Measurements from ENCODE around the gene LY6G6D.

LY6G6D gene

GRCh38 chr6:31727034-31727716 lies 12.0 kb downstream of the LY6G6D start:
- CTCF ChIA-PET = no interaction called here
- no peak for DNase-seq (ENCODE audit: extremely low spot score)
- TF ChIP-seq FOXM1 (IDR thresholded peaks at IDR 0.05; ENCODE audit: borderline replicate concordance) = no peak
- TF ChIP-seq SUZ12 (IDR thresholded peaks at IDR 0.05) = no peak
- TF ChIP-seq BHLHE40 (IDR thresholded peaks at IDR 0.05; ENCODE audit: borderline replicate concordance) = no peak
- POLR2A ChIA-PET = interaction anchor here (1.2 to 4.2 kb wide), 3 partner anchors 12 to 103 kb away, joined by 3 to 40 read pairs (median 4); partner anchors contain the start of gene MSH5

GRCh38 chr6:31727717-31728671 lies 12.8 kb downstream of the LY6G6D start:
- TF ChIP-seq SP1 (IDR thresholded peaks at IDR 0.05) (no peak), ARNT (IDR thresholded peaks at IDR 0.05) (no peak), L3MBTL2 (conservative IDR thresholded peaks at IDR 0.05) (no peak), SUZ12 (IDR thresholded peaks at IDR 0.05) (no peak), TARDBP (IDR thresholded peaks at IDR 0.05) (no peak), CTBP1 (IDR thresholded peaks at IDR 0.05; ENCODE audit: borderline replicate concordance) (no peak), ELF4 (IDR thresholded peaks at IDR 0.05) (no peak), FOXM1 (IDR thresholded peaks at IDR 0.05; ENCODE audit: borderline replicate concordance) (no peak), NFRKB (IDR thresholded peaks at IDR 0.05) (no peak), BHLHE40 (IDR thresholded peaks at IDR 0.05; ENCODE audit: borderline replicate concordance) (no peak), PKNOX1 (IDR thresholded peaks at IDR 0.05) (no peak), ZNF384 (IDR thresholded peaks at IDR 0.05) (no peak), FOXK2 (IDR thresholded peaks at IDR 0.05) (no peak), LEF1 (IDR thresholded peaks at IDR 0.05; ENCODE audit: borderline replicate concordance) (no peak), HDGF (IDR thresholded peaks at IDR 0.05; ENCODE audit: borderline replicate concordance) (no peak), FOXA1 (IDR thresholded peaks at IDR 0.05) (no peak)
- POLR2A ChIA-PET = interaction anchor here (1.2 to 4.2 kb wide), 2 partner anchors 11 to 102 kb away, joined by 4 to 40 read pairs; partner anchors contain the start of gene MSH5
- CTCF ChIA-PET = no interaction called here
- DNase-seq (ENCODE audit: extremely low spot score) = no peak

- DNase-seq (ENCODE audit: extremely low spot score) = no peak
- ChIA-PET CTCF (interaction anchor here (1.2 to 2.0 kb wide), 6 partner anchors 9 to 78 kb away, joined by 3 to 13 read pairs (median 9); partner anchors contain the start of genes LSM2, LY6G6D and MSH5), POLR2A (interaction anchor here (0.7 to 4.2 kb wide), 13 partner anchors 8 to 102 kb away, joined by 3 to 40 read pairs (median 5); partner anchors contain the start of genes ABHD16A, HSPA1A, HSPA1L and LSM2)
- no peak for TF ChIP-seq FOXA1 (IDR thresholded peaks at IDR 0.05)
- no peak for TF ChIP-seq LEF1 (IDR thresholded peaks at IDR 0.05; ENCODE audit: borderline replicate concordance)
- TF ChIP-seq CTBP1 (IDR thresholded peaks at IDR 0.05; ENCODE audit: borderline replicate concordance) = no peak
- no peak for TF ChIP-seq ZNF384 (IDR thresholded peaks at IDR 0.05)
- TF ChIP-seq PKNOX1 (IDR thresholded peaks at IDR 0.05) = no peak
- TF ChIP-seq SUZ12 (IDR thresholded peaks at IDR 0.05) = no peak
- no peak for TF ChIP-seq TARDBP (IDR thresholded peaks at IDR 0.05)
- TF ChIP-seq HDGF (IDR thresholded peaks at IDR 0.05; ENCODE audit: borderline replicate concordance) = no peak
These were observed 13.8 kb downstream of the LY6G6D start, which contains the start of gene DDAH2 for GRCh38 chr6:31728767-31729514. DDAH2 (minus strand) TSS chr6:31729299; CDS start chr6:31729161, 138 bp downstream.

- POLR2A ChIA-PET = interaction anchor here (0.7 to 4.2 kb wide), 19 partner anchors 8 to 169 kb away, joined by 3 to 40 read pairs (median 6); partner anchors contain the start of genes ABHD16A, C6orf47, HSPA1A and HSPA1B
- CTCF ChIA-PET = interaction anchor here (1.2 to 2.0 kb wide), 8 partner anchors 9 to 97 kb away, joined by 3 to 13 read pairs (median 6); partner anchors contain the start of genes LSM2, LY6G6D and MSH5
- peak; percentile 77 for DNase-seq (ENCODE audit: extremely low spot score)
- no peak for TF ChIP-seq FOXM1 (IDR thresholded peaks at IDR 0.05; ENCODE audit: borderline replicate concordance)
- TF ChIP-seq SP1 (IDR thresholded peaks at IDR 0.05) = peak; percentile 34; the same call in 1 of the 2 replicates
These were observed 14.4 kb downstream of the LY6G6D start for GRCh38 chr6:31729515-31729978.

GRCh38 chr6:31729979-31730630 lies 15.0 kb downstream of the LY6G6D start:
- CTCF ChIA-PET = interaction anchor here (0.6 to 2.0 kb wide), 9 partner anchors 8 to 164 kb away, joined by 3 to 13 read pairs (median 6); partner anchors contain the start of genes LSM2, LY6G6D and MSH5
- no peak for TF ChIP-seq FOXA1 (IDR thresholded peaks at IDR 0.05)
- peak; percentile 39 for TF ChIP-seq L3MBTL2 (conservative IDR thresholded peaks at IDR 0.05)
- DNase-seq (ENCODE audit: extremely low spot score) = peak; percentile 91
- POLR2A ChIA-PET = interaction anchor here (0.7 to 4.2 kb wide), 20 partner anchors 9 to 168 kb away, joined by 3 to 40 read pairs (median 6); partner anchors contain the start of genes ABHD16A, C6orf47, HSPA1A and HSPA1B
